Activated effector memory CD4-positive, alpha-beta T cell treated with anti-CD3 and anti-CD28 coated beads, Interleukin-2, amount 50 U/mL, for 16 hours (primary cell): ENCODE measurements around the gene CAPRIN2.

ENCODE experiments used
- DNase-seq: peaks from one replicate; pipeline ENCODE4 v3.0.0-alpha.2; 2020

The CAPRIN2 gene

DNA sequence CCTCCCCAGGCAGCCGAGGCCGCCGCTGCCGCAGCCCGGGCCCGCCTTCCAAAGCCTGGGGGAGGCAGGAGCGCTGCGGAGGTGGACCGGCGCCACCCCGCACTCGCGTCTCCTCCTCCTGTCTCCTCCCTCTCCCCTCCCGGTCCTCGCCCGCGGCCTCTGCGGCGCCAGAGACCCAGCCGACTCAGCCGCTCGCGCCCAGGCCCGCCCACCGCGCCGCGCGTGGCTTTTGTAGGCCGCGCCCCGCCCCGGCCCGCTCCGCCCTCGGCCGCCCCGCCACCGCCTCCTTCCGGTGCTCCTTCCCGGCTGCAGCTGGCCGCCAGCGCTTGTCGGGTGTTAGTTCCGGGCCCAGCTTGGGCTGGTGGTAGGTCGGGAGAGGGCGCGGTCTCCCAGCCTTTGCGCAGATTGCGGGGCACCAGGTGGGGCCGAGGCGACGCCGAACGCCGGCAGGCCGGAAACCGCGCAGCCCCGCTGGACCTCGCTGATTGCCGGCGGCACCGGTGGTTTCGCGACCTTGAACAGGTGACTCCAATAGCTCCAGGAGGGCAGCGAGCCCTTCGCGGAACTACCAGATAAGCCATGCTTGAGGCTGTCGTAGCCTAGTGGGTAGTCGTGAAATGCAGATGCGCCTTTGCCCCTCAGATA lies at the start of gene CAPRIN2:
Gene CAPRIN2 (minus strand): TSS at position 202 of the 645 bp plus-strand sequence. CDS start 1,431 bp downstream, outside the sequence.
- DNase-seq: peak; percentile 97

- no peak for DNase-seq
Observed at GRCh38 chr12:30797689-30798088, 42.9 kb upstream of the CAPRIN2 start.

DNA sequence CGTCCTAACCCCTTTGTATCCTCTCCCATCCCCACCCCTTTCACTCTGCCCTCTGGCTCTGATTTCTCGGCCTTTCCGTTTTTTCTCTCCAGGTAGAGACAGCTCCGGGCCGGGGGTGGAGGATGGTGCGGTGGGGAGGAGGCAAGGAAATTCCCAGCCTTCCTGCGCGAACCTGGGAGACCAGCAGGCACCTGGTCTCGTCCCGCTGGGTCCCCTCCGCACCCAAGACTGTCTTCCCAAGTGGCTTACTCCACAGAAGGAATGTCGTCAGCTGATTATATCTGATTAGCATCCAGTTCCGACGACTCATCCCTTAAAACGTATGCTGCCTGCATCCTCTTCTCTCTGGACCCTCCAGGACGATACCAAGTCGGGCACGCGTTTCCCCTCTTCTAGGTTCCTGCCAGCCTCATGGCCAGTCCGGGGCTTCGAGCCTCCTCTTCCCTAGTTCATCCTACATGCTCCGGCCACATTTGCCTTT lies 42.2 kb upstream of the CAPRIN2 start:
- DNase-seq: no peak

DNA sequence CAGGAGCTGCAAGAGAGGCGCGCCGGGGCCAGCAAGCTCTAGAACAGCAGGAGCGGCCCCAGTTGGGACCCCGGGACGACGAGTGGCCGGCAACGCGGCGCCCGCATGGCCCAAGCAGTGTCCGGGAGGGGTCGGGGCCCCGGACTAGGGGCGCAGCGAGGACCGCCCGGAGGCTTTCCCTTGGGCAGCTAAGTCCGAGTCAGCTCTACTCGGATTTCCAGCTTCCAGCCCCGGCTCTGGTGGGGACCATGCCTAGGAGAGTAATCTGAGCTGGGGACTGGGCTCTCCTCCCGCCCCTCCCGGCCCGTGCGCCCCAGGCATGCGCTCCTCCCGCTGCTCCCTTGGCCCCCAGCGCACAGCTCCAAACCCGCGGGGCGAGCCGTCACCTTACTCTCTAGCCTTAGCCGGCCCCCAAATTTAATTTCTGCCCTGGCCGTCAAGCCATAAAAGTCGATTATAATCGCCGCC lies 41.6 kb upstream of the CAPRIN2 start:
- DNase-seq: no peak

DNA sequence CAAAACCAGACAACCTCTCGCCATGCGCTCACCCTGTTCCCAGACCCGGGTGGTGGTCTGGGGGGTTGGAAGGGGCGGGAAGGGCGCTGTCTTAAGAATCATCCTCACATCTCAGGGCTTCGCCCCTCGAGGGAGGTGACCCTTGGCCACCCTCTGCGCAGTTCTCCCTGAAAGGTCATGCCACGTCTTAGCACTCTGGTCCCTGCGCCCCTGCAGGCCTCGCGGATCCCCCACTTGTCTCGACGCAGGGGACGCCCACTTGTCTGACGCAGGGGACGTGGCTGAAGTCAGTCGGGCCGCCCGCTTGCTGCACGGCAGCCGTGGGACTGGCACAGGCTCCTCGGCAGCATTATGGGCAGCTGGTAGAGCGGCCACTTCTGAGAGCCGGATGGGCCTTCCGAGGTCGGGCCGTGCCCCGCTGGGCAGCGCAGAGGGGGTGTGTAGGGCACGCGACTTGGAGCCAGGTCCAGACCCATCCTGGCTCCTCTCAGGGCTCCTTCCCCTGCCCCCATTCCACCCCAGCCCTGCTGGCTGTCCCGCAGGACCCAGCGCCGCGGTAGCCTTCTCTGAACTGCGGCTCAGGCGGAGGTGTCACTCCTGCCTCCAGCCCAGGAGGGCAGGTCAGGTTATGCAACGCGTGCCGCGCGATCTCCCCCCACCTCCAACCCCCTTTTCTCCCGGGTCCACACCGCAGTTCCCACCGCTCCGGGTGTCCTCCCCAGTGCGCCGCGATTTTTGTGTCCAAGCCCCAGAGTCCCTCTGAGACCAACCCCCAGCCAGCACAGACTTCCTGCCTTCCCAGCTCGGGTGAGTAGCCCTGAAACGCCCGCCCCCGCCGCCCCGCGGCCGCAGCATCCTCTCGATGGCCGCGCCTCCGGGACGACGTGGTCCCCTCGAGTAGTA lies 40.9 kb upstream of the CAPRIN2 start:
- DNase-seq: peak; percentile 72

GRCh38 chr12:30794591-30795409 lies 40.0 kb upstream of the CAPRIN2 start:
- DNase-seq: no peak

- DNase-seq: no peak
Observed at GRCh38 chr12:30794020-30794419, 39.3 kb upstream of the CAPRIN2 start.

DNA sequence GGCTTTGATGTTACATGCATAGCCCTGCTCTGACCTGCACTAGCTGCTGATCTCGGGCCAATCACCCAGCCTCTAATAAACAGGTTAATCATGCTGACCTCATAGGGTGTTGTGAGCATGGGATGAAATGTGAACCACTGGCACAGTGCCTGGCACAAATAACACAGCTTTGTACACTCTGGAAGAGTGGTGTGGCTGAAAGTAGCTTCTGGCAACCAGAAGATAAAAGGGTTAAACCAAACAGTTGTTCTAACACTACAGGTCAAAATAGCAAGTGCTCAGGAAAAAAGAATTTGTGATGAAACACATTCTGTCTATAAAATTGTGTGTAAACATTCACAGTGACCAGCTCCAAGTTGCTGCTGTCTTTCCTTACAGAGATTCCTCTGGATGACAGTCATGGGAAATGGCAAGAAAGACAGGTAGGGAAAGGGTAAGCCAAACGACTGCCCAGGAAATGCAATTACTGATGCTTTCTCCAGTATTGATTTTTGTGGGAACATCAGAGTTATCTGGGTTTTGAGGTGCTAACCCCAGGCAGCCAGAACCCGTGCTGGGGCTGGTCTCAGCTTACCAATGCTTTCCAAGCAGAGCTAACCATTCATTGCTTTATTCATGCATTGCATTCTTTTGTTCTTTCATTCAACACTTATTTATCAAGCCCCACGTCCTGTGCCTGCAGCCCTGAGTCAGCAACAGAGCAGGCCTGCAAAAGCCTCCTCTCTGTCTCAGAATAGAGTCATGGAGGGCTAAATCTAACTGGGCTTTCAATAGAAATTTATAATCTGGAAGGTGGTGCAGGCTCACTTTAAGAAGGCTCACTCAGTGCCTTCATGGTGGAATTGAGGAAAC lies 38.1 kb upstream of the CAPRIN2 start:
- DNase-seq: no peak

- DNase-seq: no peak
Observed at GRCh38 chr12:30792085-30792484, 37.3 kb upstream of the CAPRIN2 start.

DNA sequence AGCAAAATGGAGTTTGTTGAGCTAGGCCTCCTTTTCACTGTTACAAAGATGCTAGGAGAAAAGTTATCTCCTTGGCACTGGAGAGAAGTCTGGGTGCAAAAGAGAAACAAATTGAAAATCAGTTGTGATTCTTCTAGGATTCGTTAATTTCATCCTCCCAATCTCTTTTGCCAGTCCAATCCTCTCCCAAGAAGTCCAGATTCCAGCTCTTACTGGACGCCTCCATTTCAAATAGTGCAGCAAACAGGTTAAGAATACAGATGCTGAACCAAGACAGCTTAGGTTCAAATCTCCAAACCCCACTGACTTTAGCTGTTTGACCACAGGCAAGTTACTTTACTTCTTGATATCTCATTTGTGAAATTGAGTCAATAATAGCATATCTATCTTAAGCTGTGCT lies 34.0 kb upstream of the CAPRIN2 start:
- DNase-seq: no peak

- DNase-seq: no peak
Observed at GRCh38 chr12:30785630-30786029, 30.9 kb upstream of the CAPRIN2 start.

DNA sequence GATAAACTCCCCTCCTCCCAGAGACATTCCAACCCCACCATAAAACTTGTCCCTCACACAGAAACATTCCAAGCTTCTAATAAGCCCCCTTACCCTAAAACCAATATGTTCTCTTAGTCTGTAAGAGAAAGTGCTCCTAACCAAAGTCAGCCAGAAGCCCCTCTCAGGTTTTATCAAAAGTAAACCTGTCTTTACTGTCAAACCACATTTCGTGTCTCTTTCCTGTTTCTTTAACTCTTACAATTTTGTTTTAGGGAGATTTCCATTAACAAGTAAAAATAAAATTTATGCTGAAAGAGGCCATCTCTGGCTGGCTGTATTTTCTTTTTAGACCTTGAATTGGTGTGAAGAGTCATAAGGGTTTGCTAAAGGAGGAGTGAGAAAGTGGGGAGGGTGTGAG lies 29.8 kb upstream of the CAPRIN2 start:
- no peak for DNase-seq

GRCh38 chr12:30783946-30784345 lies 29.2 kb upstream of the CAPRIN2 start:
- DNase-seq: no peak

DNA sequence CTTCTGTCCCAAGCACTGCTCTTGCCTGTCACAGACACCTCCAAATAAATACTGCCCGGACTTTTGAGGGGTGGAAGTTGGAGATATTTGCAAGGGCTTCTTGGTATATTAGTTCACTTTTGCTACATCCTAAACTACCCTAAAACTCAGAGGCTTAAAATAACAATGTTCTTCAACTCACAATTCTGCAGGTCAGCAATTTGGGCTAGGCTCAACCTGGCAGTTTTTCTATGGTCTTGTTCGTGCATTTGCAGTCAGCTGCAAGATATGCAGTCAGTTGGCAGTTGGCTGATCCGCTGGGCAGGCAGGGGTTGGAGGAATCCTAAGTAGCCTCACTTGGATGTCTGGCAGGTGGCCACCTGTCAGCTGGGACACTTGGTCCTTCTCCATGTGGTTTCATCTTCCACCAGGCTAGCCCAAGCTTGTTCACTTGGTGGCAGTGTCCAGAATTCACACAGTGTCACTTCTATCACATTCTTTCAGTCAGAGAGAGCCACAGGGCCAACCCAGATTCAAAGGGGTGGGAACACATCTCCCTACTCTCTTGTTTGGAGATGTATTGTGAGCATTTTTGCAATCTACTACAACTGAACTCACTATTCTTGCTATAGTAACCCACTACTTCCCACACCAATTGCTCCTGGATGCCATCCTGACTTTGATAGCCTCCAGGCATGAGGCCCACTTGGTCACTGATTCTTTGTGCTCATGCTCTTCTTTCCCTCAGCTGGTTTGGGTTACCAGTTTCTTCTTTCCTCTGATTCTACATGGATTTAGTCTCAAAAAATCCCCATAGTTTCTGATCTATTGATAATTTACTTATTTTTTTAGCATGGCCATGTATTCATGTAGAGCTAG lies 27.8 kb upstream of the CAPRIN2 start:
- no peak for DNase-seq

DNA sequence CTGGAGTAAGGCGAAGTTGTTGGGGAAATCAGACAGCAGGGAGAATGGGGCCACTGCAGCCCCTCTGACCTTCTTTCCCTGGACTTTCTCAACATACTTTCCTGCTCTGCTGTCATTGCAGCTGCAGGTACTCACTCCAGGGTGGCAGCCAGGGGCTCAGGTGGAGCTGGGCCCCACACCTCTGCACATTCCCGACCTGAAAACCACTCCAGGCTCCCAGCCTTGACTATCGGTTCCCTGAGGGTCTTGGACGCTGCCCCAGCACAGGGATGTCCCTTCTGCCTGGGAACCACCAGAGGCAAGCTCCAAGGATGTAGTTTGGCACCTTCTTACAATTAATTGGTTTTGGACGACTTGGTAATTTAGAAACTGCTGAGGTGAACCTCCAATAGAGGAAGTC lies 24.8 kb upstream of the CAPRIN2 start:
- no peak for DNase-seq

- DNase-seq: no peak
Observed at GRCh38 chr12:30779178-30779577, 24.4 kb upstream of the CAPRIN2 start.

- no peak for DNase-seq
Observed at GRCh38 chr12:30774599-30774998, 19.8 kb upstream of the CAPRIN2 start.

- DNase-seq: no peak
Observed at GRCh38 chr12:30769802-30770201, 15.1 kb upstream of the CAPRIN2 start.

GRCh38 chr12:30764251-30764650 lies 9.5 kb upstream of the CAPRIN2 start:
- DNase-seq: no peak

- DNase-seq: no peak
Observed at GRCh38 chr12:30763053-30763452, 8.3 kb upstream of the CAPRIN2 start.

GRCh38 chr12:30761730-30762129 lies 7.0 kb upstream of the CAPRIN2 start:
- DNase-seq: no peak
